T-helper 1 cell (primary cell): Measurements from ENCODE around the gene ISG20.

Experiments used
- DNase-seq, 5 donors: peaks; one replicate each; pipeline ENCODE4 v3.0.0-alpha.2; 2012 to 2020

ISG20 gene

GRCh38 chr15:88655103-88655553 is 16.3 kb downstream of the ISG20 start:
- DNase-seq, result no peak

- DNase-seq, result no peak
Measured at GRCh38 chr15:88655800-88656488, 17.1 kb downstream of the ISG20 start.

GRCh38 chr15:88656760-88657221 is 18.0 kb downstream of the ISG20 start:
- DNase-seq, result no peak

- no peak for DNase-seq
Measured at GRCh38 chr15:88657326-88658069, 18.7 kb downstream of the ISG20 start.

GRCh38 chr15:88658070-88658965 is 19.5 kb downstream of the ISG20 start:
- DNase-seq, result no peak

- no peak for DNase-seq
Measured at GRCh38 chr15:88658972-88659931, 20.4 kb downstream of the ISG20 start.

GRCh38 chr15:88661041-88661700 is 22.4 kb downstream of the ISG20 start:
- DNase-seq, result no peak

- no peak for DNase-seq
Measured at GRCh38 chr15:88661761-88662556, 23.1 kb downstream of the ISG20 start.

- DNase-seq, result no peak
Measured at GRCh38 chr15:88663141-88663621, 24.4 kb downstream of the ISG20 start.

- DNase-seq, result peak in 3 of 5 donors; percentile 27 to 61 (median 45)
Measured at GRCh38 chr15:88664151-88664778, 25.4 kb downstream of the ISG20 start.

- DNase-seq, result no peak
Measured at GRCh38 chr15:88674661-88675060, 35.8 kb downstream of the ISG20 start.

GRCh38 chr15:88678755-88679154 is 39.9 kb downstream of the ISG20 start:
- DNase-seq, result no peak

GRCh38 chr15:88680241-88681001 is 41.6 kb downstream of the ISG20 start:
- no peak for DNase-seq

GRCh38 chr15:88681610-88682221 is 42.9 kb downstream of the ISG20 start:
- DNase-seq, result no peak

- no peak for DNase-seq
Measured at GRCh38 chr15:88684345-88684744, 45.5 kb downstream of the ISG20 start.

GRCh38 chr15:88686166-88686565 is 47.4 kb downstream of the ISG20 start:
- DNase-seq, result no peak

- no peak for DNase-seq
Measured at GRCh38 chr15:88688394-88688933, 49.6 kb downstream of the ISG20 start.

GRCh38 chr15:88690331-88690730 is 51.5 kb downstream of the ISG20 start:
- no peak for DNase-seq
